IMR-90 (cell line): ENCODE results near the gene IFT57. TPM values are rescaled to one million over a fixed set of nuclear protein-coding genes. Genes with fewer than 3 reads are reported as not detected.

Experiments used
- ATAC-seq: fragments of 200-7000 bp; cut with Tn5 transposase; 2 replicates; pipeline ENCODE4 v1.9.1; 2020; ENCODE audit warnings: low read depth, mild to moderate bottlenecking, moderate library complexity
- BruUV-seq: library from RNA; stranded (reverse); fragments of 400-500 nt; replicated peaks from 2 replicates; lab custom pipeline; 2021; lab: Mats Ljungman, UMichigan
- CTCF ChIA-PET: fragments of 300-600 bp; formaldehyde crosslinking; extraction: SDS; loops from one replicate; lab custom pipeline; 2021; ENCODE audit warnings: antibody characterized with exemption; lab: Yijun Ruan, JAX
- POLR2A ChIA-PET: fragments of 300-600 bp; sonication (Branson Sonifier 250); formaldehyde crosslinking; loops from one replicate; lab custom pipeline; 2022; ENCODE audit warnings: antibody characterized with exemption; ENCODE audit not compliant: unreplicated experiment; lab: Charles Lee
- DNase-seq: peaks from one replicate; pipeline ENCODE4 v3.0.0; 2013
- H2AFZ ChIP-seq: replicated peaks from 2 replicates; pipeline ENCODE3; 2013; ENCODE audit warnings: low read length, mild to moderate bottlenecking; ENCODE audit not compliant: poor library complexity
- H2AK5ac ChIP-seq: 2 replicates; pipeline ENCODE4 v1.6.1; 2013; ENCODE audit warnings: low read depth, low read length, inconsistent platforms
- H2AK9ac ChIP-seq: replicated peaks from 2 replicates; pipeline ENCODE3; 2013; ENCODE audit warnings: mild to moderate bottlenecking, low read depth, low read length, moderate library complexity; ENCODE audit not compliant: poor library complexity
- H2BK120ac ChIP-seq: 2 replicates; pipeline ENCODE4 v1.6.1; 2013; ENCODE audit warnings: low read depth, low read length, inconsistent platforms
- H2BK15ac ChIP-seq: 3 replicates; pipeline ENCODE4 v1.6.1; 2013; ENCODE audit warnings: low read depth, low read length, inconsistent platforms
- H2BK20ac ChIP-seq: 2 replicates; pipeline ENCODE4 v1.6.1; 2013; ENCODE audit warnings: low read depth, mild to moderate bottlenecking, inconsistent platforms, low read length, moderate library complexity
- H2BK5ac ChIP-seq: 2 replicates; pipeline ENCODE4 v1.6.1; 2013; ENCODE audit warnings: mild to moderate bottlenecking, low read depth, low read length, inconsistent platforms; ENCODE audit not compliant: poor library complexity, severe bottlenecking
- H3K14ac ChIP-seq: replicated peaks from 2 replicates; pipeline ENCODE4 v1.6.1; 2013; ENCODE audit warnings: low read depth, low read length, inconsistent platforms
- H3K18ac ChIP-seq: 2 replicates; pipeline ENCODE4 v1.6.1; 2013; ENCODE audit warnings: low read depth, low read length, control low read depth
- H3K23ac ChIP-seq: 2 replicates; pipeline ENCODE4 v1.6.1; 2013; ENCODE audit warnings: low read depth, low read length, inconsistent platforms
- H3K27ac ChIP-seq: 2 replicates; pipeline ENCODE4 v1.5.1; 2013; ENCODE audit warnings: mild to moderate bottlenecking, control low read depth, low read length; ENCODE audit not compliant: insufficient read depth
- H3K27me3 ChIP-seq: 2 replicates; pipeline ENCODE4 v1.6.1; 2013; ENCODE audit warnings: low read length; ENCODE audit not compliant: control insufficient read depth, insufficient read depth
- H3K36me3 ChIP-seq: 2 replicates; pipeline ENCODE4 v1.6.1; 2013; ENCODE audit warnings: low read length, mixed read lengths; ENCODE audit not compliant: control insufficient read depth, insufficient read depth
- H3K4ac ChIP-seq: 2 replicates; pipeline ENCODE4 v1.6.1; 2013; ENCODE audit warnings: low read depth, low read length, inconsistent platforms
- H3K4me1 ChIP-seq: 2 replicates; pipeline ENCODE4 v1.6.1; 2013; ENCODE audit warnings: low read length, mixed read lengths; ENCODE audit not compliant: control insufficient read depth, insufficient read depth
- H3K4me2 ChIP-seq: 2 replicates; pipeline ENCODE4 v1.6.1; 2013; ENCODE audit warnings: low read depth, mild to moderate bottlenecking, control low read depth, low read length, moderate library complexity
- H3K4me3 ChIP-seq: 2 replicates; pipeline ENCODE4 v1.5.1; 2013; ENCODE audit warnings: low read depth, mild to moderate bottlenecking, control low read depth, low read length, moderate library complexity; ENCODE audit not compliant: insufficient read depth
- H3K56ac ChIP-seq: 2 replicates; pipeline ENCODE4 v1.6.1; 2013; ENCODE audit warnings: low read length, inconsistent platforms; ENCODE audit not compliant: insufficient read depth; ENCODE audit errors: extremely low read depth
- H3K79me1 ChIP-seq, 2 experiments: 2 replicates each; pipeline ENCODE4 v1.6.1; 2013; ENCODE audit warnings: low read length in 2 of 2, inconsistent platforms in 1 of 2, low read depth in 1 of 2
- H3K9ac ChIP-seq: 2 replicates; pipeline ENCODE4 v1.6.1; 2013; ENCODE audit warnings: low read depth, low read length, control low read depth
- H3K9me1 ChIP-seq: 2 replicates; pipeline ENCODE4 v1.6.1; 2013; ENCODE audit warnings: low read length, inconsistent platforms; ENCODE audit not compliant: insufficient read depth
- H3K9me3 ChIP-seq: 2 replicates; pipeline ENCODE4 v1.6.1; 2013; ENCODE audit warnings: low read length; ENCODE audit not compliant: control insufficient read depth, insufficient read depth
- H4K20me1 ChIP-seq: 2 replicates; pipeline ENCODE4 v1.6.1; 2013; ENCODE audit warnings: low read length, inconsistent platforms; ENCODE audit not compliant: insufficient read depth
- H4K5ac ChIP-seq: 2 replicates; pipeline ENCODE4 v1.6.1; 2013; ENCODE audit warnings: mild to moderate bottlenecking, low read depth, low read length, control low read depth
- H4K8ac ChIP-seq, 2 experiments: 2 replicates each; pipeline ENCODE4 v1.6.1; 2013; ENCODE audit warnings: low read depth in 2 of 2, low read length in 2 of 2, control low read depth in 1 of 2, inconsistent platforms in 1 of 2
- H4K91ac ChIP-seq: 2 replicates; pipeline ENCODE4 v1.6.1; 2013; ENCODE audit warnings: low read depth, low read length, inconsistent platforms; ENCODE audit not compliant: insufficient read depth
- CEBPB ChIP-seq: IDR thresholded peaks from 2 replicates; pipeline ENCODE4 v1.6.1; 2012; ENCODE audit warnings: low read depth, low read length, improper control_type of control experiment
- SMC3 ChIP-seq: fragments of 150-350 bp; IDR thresholded peaks from 2 replicates; pipeline ENCODE4 v1.6.1; 2016; ENCODE audit warnings: low read depth, mild to moderate bottlenecking, antibody characterized with exemption, low read length, moderate library complexity
- WGBS, 2 experiments: methylation state at CpG; one replicate each; pipeline versions ENCODE4 v1.1.5 to v1.1.7; 2013; ENCODE audit warnings: missing lambda C conversion rate in 2 of 2; ENCODE audit not compliant: insufficient read length in 1 of 2; ENCODE audit errors: extremely low coverage in 2 of 2; 5-methylcytosine and 5-hydroxymethylcytosine counted together
- dilution Hi-C: fragments of 300-500 bp; cut with HindIII; formaldehyde crosslinking; loops from one replicate; pipeline ENCODE4 v1.14.3; 2018; ENCODE audit warnings: low sequenced_read_pairs; ENCODE audit not compliant: unreplicated experiment
- in situ Hi-C: fragments of 300-500 bp; cut with MboI; formaldehyde crosslinking; loops from 3 replicates; pipeline ENCODE4 v1.14.3; 2019; ENCODE audit warnings: low sequenced_read_pairs, inconsistent platforms, mixed read lengths
- intact Hi-C: fragments of 100-400 bp; cut with micrococcal nuclease; formaldehyde crosslinking; loops from 2 replicates; pipeline ENCODE4 v1.10.0; 2022
- polyA plus RNA-seq, 3 experiments: library from polyadenylated mRNA; depleted of rRNA; stranded (reverse); fragments of >200 nt; gene quantifications; 2 replicates each; pipeline ENCODE4 v1.2.3, GENCODE V29; 2012; ENCODE audit warnings: low replicate concordance in 1 of 3
- total RNA-seq: library from RNA; depleted of rRNA; stranded (reverse); fragments of >200 nt; gene quantifications from 2 replicates; pipeline ENCODE4 v1.2.3, GENCODE V29; 2012
- TF ChIP-seq, protein P1 (sequence below): conservative IDR thresholded peaks from 2 replicates; pipeline ENCODE4 v1.5.1; 2012; ENCODE audit warnings: mild to moderate bottlenecking, low read depth, low read length, improper control_type of control experiment
- TF ChIP-seq, protein P2 (sequence below): fragments of 150-350 bp; IDR thresholded peaks from 2 replicates; pipeline ENCODE4 v1.6.1; 2016; ENCODE audit warnings: low read depth, mild to moderate bottlenecking, low read length, moderate library complexity, borderline replicate concordance

IFT57 gene
- total and polyA plus RNA-seq, 2 of the 4 experiments (the other 2 are of a cell fraction), result 30.0 to 35.3 TPM

DNA sequence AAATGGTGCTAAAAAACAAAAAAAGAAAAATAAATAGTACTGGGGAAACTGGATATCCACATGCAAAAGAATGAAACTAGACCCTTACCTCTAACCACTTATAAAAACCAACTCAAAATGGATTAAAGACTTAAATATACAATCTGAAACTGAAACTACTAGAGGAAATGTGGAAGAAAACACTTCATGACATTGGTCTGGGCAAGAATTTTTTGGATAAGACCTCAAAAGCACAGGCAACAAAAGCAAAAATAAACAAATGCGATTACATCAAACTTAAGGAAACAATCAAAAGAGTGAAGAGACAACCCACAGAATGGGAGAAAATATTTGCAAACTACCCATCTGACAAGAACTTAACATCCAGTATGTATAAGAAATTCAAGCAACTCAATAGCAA, 6.4 kb downstream of the IFT57 start:
- Histone ChIP-seq H3K79me1 (peaks cover 10 to 23% of the 10 kb centered on the region in 2 experiments; a peak in 3 of 4 replicates), H3K36me3 (peaks cover 4% of the 10 kb centered on the region), H2BK20ac (no peak overlapping the region), H3K27ac (no peak overlapping the region; the same call in 1 of the 2 replicates), H2AFZ (no peak overlapping the region), H4K5ac (no peak overlapping the region), H2AK5ac (no peak overlapping the region), H2BK5ac (peak overlapping the region; percentile 54), H3K4me3 (no peak overlapping the region), H3K9me3 (no peaks in the 10 kb centered on the region), H3K4me1 (peaks cover 5% of the 10 kb centered on the region; the same call in 1 of the 2 replicates), H3K14ac (no peak overlapping the region), H3K4ac (no peak overlapping the region), H3K9ac (no peak overlapping the region), H3K56ac (no peak overlapping the region), H3K23ac (no peak overlapping the region), H4K91ac (no peak overlapping the region), H3K18ac (no peak overlapping the region), H4K20me1 (no peaks in the 10 kb centered on the region), H3K4me2 (peak overlapping the region; percentile 80), H2AK9ac (no peak overlapping the region), H2BK15ac (no peak overlapping the region), H3K9me1 (no peaks in the 10 kb centered on the region), H3K27me3 (no peaks in the 10 kb centered on the region), H4K8ac (no peak overlapping the region), H2BK120ac (no peak overlapping the region)
- no TSS peak for BruUV-seq
- intact Hi-C loops (no loop called here), in situ Hi-C loops (loop anchor here (25.0 kb wide), 1 partner anchor 979 kb away; no protein-coding TSS in a partner anchor), dilution Hi-C loops (no loop called here)
- TF ChIP-seq, protein P1, sequence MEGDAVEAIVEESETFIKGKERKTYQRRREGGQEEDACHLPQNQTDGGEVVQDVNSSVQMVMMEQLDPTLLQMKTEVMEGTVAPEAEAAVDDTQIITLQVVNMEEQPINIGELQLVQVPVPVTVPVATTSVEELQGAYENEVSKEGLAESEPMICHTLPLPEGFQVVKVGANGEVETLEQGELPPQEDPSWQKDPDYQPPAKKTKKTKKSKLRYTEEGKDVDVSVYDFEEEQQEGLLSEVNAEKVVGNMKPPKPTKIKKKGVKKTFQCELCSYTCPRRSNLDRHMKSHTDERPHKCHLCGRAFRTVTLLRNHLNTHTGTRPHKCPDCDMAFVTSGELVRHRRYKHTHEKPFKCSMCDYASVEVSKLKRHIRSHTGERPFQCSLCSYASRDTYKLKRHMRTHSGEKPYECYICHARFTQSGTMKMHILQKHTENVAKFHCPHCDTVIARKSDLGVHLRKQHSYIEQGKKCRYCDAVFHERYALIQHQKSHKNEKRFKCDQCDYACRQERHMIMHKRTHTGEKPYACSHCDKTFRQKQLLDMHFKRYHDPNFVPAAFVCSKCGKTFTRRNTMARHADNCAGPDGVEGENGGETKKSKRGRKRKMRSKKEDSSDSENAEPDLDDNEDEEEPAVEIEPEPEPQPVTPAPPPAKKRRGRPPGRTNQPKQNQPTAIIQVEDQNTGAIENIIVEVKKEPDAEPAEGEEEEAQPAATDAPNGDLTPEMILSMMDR, result no peak
- TF ChIP-seq, protein P2, sequence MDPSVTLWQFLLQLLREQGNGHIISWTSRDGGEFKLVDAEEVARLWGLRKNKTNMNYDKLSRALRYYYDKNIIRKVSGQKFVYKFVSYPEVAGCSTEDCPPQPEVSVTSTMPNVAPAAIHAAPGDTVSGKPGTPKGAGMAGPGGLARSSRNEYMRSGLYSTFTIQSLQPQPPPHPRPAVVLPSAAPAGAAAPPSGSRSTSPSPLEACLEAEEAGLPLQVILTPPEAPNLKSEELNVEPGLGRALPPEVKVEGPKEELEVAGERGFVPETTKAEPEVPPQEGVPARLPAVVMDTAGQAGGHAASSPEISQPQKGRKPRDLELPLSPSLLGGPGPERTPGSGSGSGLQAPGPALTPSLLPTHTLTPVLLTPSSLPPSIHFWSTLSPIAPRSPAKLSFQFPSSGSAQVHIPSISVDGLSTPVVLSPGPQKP, result no peak
- TF ChIP-seq CEBPB (no peak), SMC3 (no peak)
- ATAC-seq (no peak), DNase-seq (no peak)
- ChIA-PET POLR2A (no interaction called here), CTCF (no interaction called here)
- WGBS, 2 experiments, result no CpG with 5 or more reads among the region's 1 CpG
